Panc1 (cell line): ENCODE results near the gene PIK3R4. TPM values are rescaled to one million over a fixed set of nuclear protein-coding genes. Genes with fewer than 3 reads are reported as not detected.

Experiments used
- ATAC-seq: fragments of 200-7000 bp; cut with Tn5 transposase; 2 replicates; pipeline ENCODE4 v1.9.1; 2020; ENCODE audit warnings: mild to moderate bottlenecking, moderate library complexity
- BruUV-seq: library from RNA; stranded (reverse); fragments of 400-500 nt; replicated peaks from 2 replicates; lab custom pipeline; 2021; lab: Mats Ljungman, UMichigan
- CTCF ChIA-PET: fragments of 300-600 bp; sonication (Branson Sonifier 250); formaldehyde crosslinking; loops from one replicate; lab custom pipeline; 2022; ENCODE audit warnings: antibody characterized with exemption; lab: Charles Lee
- POLR2A ChIA-PET: fragments of 300-600 bp; sonication (Branson Sonifier 250); formaldehyde crosslinking; loops from one replicate; lab custom pipeline; 2022; ENCODE audit warnings: antibody characterized with exemption; lab: Charles Lee
- DNase-seq: peaks from one replicate; pipeline ENCODE4 v3.0.0-alpha.2; 2010; ENCODE audit warnings: low read depth, low spot score
- H3K27ac ChIP-seq: 2 replicates; pipeline ENCODE4 v1.5.1; 2011; ENCODE audit warnings: mild to moderate bottlenecking, low read length, inconsistent platforms
- H3K27me3 ChIP-seq: fragments of 200-500 bp; sonication (Bioruptor generic); 2 replicates; pipeline ENCODE4 v1.6.0; 2014; ENCODE audit warnings: low read length, inconsistent platforms; ENCODE audit not compliant: control insufficient read depth, insufficient read depth
- H3K36me3 ChIP-seq: fragments of 200-500 bp; sonication (Bioruptor generic); 2 replicates; pipeline ENCODE4 v1.5.1; 2014; ENCODE audit warnings: inconsistent platforms, mild to moderate bottlenecking, low read length, moderate library complexity; ENCODE audit not compliant: control insufficient read depth, insufficient read depth
- H3K4me1 ChIP-seq: 2 replicates; pipeline ENCODE4 v1.5.1; 2011; ENCODE audit warnings: inconsistent platforms, mild to moderate bottlenecking, low read length, moderate library complexity; ENCODE audit not compliant: control insufficient read depth, insufficient read depth
- H3K4me3 ChIP-seq, 2 experiments: 2 replicates each; pipeline ENCODE4 v1.5.1; 2011 to 2012; ENCODE audit warnings: low read depth in 2 of 2, low read length in 2 of 2, mild to moderate bottlenecking in 2 of 2, inconsistent platforms in 1 of 2, moderate library complexity in 1 of 2
- H3K9me3 ChIP-seq: fragments of 200-500 bp; sonication (Bioruptor generic); 2 replicates; pipeline ENCODE4 v1.5.1; 2014; ENCODE audit warnings: low read depth, mild to moderate bottlenecking, inconsistent platforms, low read length, moderate library complexity; ENCODE audit not compliant: control insufficient read depth, insufficient read depth
- CTCF ChIP-seq: fragments of 450-650 bp; IDR thresholded peaks from 2 replicates; pipeline ENCODE4 v1.5.1; 2017; ENCODE audit warnings: mild to moderate bottlenecking
- POLR2AphosphoS5 ChIP-seq: IDR thresholded peaks from 2 replicates; pipeline ENCODE4 v1.6.1; 2012; ENCODE audit warnings: mild to moderate bottlenecking, low read depth, low read length, moderate library complexity
- REST ChIP-seq, 2 experiments: IDR thresholded peaks; 2 replicates each; pipeline ENCODE4 v1.6.1; 2011 to 2012; ENCODE audit warnings: low read depth in 2 of 2, control low read depth in 1 of 2, low read length in 1 of 2, mild to moderate bottlenecking in 1 of 2, moderate library complexity in 1 of 2; ENCODE audit not compliant: insufficient read depth in 1 of 2
- SIN3A ChIP-seq: IDR thresholded peaks from 2 replicates; pipeline ENCODE4 v1.6.1; 2012; ENCODE audit warnings: low read depth, mild to moderate bottlenecking, low read length, moderate library complexity, borderline replicate concordance; ENCODE audit not compliant: insufficient read depth
- TCF7L2 ChIP-seq: IDR thresholded peaks from 2 replicates; pipeline ENCODE4 v1.6.1; 2011; ENCODE audit warnings: mild to moderate bottlenecking, low read depth, low read length, inconsistent platforms
- in situ Hi-C: cut with HindIII; loops from 2 replicates; pipeline ENCODE4 v1.10.0; 2016; ENCODE audit warnings: low sequenced_read_pairs, low pct_unique_long_range_greater_than_20kb
- intact Hi-C: fragments of 100-400 bp; cut with micrococcal nuclease; formaldehyde crosslinking; loops from one replicate; pipeline ENCODE4 v1.10.0; 2022; ENCODE audit not compliant: unreplicated experiment
- total RNA-seq: library from RNA; stranded (reverse); gene quantifications from one replicate; pipeline ENCODE4 v1.2.1, GENCODE V29; 2021; ENCODE audit not compliant: unreplicated experiment

PIK3R4 gene
- total RNA-seq, 1 experiment from 2014 or later, result 26.1 TPM

GRCh38 chr3:130758624-130759369, 12.2 kb upstream of the PIK3R4 start:
- Histone ChIP-seq H3K9me3 (no peaks in the 10 kb centered on the region), H3K27me3 (no peaks in the 10 kb centered on the region), H3K4me3 (no peak overlapping the region), H3K27ac (no peak overlapping the region), H3K36me3 (no peaks in the 10 kb centered on the region), H3K4me1 (no peaks in the 10 kb centered on the region)
- CTCF ChIA-PET, result interaction anchor here (0.6 to 1.2 kb wide), 2 partner anchors 9 to 135 kb away, joined by 7 read pairs; partner anchors contain the start of gene ATP2C1
- no TSS peak for BruUV-seq
- intact Hi-C loops, result loop anchor here (1.0 kb wide), 1 partner anchor 135 kb away; no protein-coding TSS in a partner anchor
- POLR2A ChIA-PET, result no interaction called here
- no peak for TF ChIP-seq SIN3A
- TF ChIP-seq CTCF, result no peak
- no peak for TF ChIP-seq REST (IDR thresholded peaks at IDR 0.05; ENCODE audit: insufficient read depth in 1 of 2, low read depth in 2 of 2, low read length in 1 of 2)
- no peak for TF ChIP-seq TCF7L2
- TF ChIP-seq POLR2AphosphoS5, result no peak
- in situ Hi-C loops, result no loop called here
- ATAC-seq, result no peak
- DNase-seq, result no peak

GRCh38 chr3:130757611-130758150, 11.1 kb upstream of the PIK3R4 start:
- in situ Hi-C loops, result no loop called here
- intact Hi-C loops, result no loop called here
- TF ChIP-seq TCF7L2 (no peak), CTCF (no peak), REST (IDR thresholded peaks at IDR 0.05; ENCODE audit: insufficient read depth in 1 of 2, low read depth in 2 of 2, low read length in 1 of 2) (no peak), SIN3A (no peak)

More at GRCh38 chr3:130757611-130758150, 11.1 kb upstream of the PIK3R4 start:
- ChIA-PET POLR2A (no interaction called here), CTCF (interaction anchor here (1.2 kb wide), 1 partner anchor 136 kb away, joined by 7 read pairs; the partner anchor contains the start of gene ATP2C1)
- Histone ChIP-seq H3K27ac (no peak overlapping the region), H3K4me3 (no peak overlapping the region), H3K4me1 (no peaks in the 10 kb centered on the region), H3K36me3 (no peaks in the 10 kb centered on the region), H3K9me3 (no peaks in the 10 kb centered on the region), H3K27me3 (no peaks in the 10 kb centered on the region)
- ATAC-seq (no peak), DNase-seq (no peak)
- BruUV-seq, result no TSS peak
